HG02973 (cell line): ENCODE measurements around the gene OR52W1.

Experiments
- ATAC-seq: cut with Tn5 transposase; IDR thresholded peaks from one replicate; pipeline ENCODE4 v1.9.1; 2021; ENCODE audit warnings: moderate library complexity; ENCODE audit not compliant: unreplicated experiment

The OR52W1 gene

DNA sequence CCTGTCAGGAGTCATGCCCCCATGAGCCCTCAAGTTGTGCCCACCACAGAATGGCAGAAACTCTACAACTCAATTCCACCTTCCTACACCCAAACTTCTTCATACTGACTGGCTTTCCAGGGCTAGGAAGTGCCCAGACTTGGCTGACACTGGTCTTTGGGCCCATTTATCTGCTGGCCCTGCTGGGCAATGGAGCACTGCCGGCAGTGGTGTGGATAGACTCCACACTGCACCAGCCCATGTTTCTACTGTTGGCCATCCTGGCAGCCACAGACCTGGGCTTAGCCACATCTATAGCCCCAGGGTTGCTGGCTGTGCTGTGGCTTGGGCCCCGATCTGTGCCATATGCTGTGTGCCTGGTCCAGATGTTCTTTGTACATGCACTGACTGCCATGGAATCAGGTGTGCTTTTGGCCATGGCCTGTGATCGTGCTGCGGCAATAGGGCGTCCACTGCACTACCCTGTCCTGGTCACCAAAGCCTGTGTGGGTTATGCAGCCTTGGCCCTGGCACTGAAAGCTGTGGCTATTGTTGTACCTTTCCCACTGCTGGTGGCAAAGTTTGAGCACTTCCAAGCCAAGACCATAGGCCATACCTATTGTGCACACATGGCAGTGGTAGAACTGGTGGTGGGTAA lies at the start of gene OR52W1:
Gene OR52W1 (plus strand): TSS at position 51 of the 637 bp plus-strand sequence. CDS start 0 bp downstream, at position 51.
- ATAC-seq, result no peak

DNA sequence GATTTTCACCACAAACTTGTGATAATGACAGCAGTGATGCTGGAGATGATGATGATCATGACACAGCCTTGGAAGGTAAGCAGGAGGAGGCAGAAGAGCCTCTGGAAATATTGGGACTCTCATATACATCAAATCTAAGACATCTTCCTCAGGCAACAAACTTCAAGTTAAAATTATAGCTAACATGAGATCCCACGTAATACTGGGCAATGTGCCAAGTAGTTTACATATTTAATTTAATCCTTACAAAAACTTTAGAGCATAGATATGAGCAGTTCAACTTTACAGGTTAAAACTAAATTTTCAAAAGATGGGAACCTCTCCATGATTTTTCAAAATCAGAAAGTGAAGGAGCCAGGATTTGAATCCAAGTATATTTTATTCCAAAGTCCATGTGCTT lies 47.9 kb upstream of the OR52W1 start:
- no peak for ATAC-seq

- ATAC-seq, result no peak
Measured at GRCh38 chr11:6152126-6152525, 46.9 kb upstream of the OR52W1 start.

DNA sequence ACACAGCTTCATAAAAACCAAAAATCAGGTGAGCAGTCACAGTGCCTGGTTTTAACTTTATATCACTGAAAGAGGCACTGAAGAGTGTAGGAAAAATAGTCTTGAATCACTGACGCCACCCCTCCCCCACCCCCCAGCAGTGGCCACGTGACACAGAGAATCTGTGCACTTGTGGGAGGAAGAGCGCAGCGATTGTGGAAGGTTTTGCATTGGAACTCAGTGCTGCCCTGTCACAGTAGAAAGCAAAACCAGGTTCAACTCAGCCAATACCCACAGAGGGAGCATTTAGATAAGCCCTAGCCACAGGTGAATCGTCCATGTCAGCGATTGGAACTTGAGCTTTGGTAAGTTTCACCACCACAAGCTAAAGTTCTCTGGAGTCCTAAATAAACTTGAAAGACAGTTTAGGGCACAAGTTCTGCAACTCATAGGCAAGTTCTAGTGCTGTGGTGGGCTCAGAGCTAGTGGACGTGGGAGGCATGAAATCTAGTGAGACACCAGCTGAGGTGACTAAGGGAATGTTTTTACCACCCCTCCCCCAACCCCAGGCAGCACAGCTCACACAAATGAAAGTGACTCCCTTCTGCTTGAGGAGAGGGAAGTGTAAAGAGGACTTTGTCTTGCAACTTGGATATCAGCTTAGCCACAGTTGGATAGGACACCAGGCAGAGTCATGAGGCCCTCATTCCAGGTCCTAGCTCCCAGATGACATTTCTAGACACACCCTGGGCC lies 42.2 kb upstream of the OR52W1 start:
- ATAC-seq, result no peak

DNA sequence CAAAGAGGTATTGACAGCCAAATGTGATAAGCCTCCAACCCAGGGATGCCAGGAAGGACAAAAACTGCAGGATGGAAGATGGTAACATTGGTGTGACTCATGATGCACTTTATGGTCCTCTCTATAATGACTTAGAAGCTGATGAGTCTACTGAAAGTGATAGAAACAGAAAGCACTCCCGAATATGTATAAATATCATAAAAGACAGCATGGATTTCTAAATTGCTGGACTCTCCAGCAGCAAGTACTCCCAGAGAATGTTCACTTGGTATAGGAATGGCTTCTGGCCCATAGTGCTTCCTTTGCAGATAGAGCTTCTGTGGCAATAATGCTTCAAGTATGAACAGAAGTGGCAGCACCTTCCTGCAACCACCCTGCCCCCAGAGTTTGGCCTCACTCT lies 28.8 kb upstream of the OR52W1 start, which contains the start of gene OR52B2:
Gene OR52B2 (minus strand): TSS at position 101 of the 400 bp plus-strand sequence. CDS start 0 bp downstream, at position 101.
- ATAC-seq, result no peak

DNA sequence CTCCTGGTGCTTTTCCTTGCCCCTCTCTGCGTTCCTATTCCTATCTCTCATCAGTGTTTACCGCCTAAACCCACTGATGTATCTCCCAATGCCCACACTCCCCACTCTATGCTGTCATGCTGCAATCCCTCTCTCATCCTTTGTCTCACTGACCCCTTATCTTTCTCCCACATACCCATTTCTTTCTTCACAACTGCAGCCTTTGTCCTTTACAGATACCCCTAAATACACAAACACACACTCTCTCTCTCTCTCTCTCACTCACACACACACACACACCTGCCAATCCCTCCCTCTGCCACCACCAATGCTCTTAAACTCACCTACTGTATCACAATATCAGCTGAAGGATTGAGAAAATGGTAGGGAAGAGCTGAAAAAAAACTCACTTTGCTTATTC lies 23.6 kb upstream of the OR52W1 start:
- no peak for ATAC-seq

GRCh38 chr11:6191742-6192141 lies 7.3 kb upstream of the OR52W1 start:
- ATAC-seq, result no peak

DNA sequence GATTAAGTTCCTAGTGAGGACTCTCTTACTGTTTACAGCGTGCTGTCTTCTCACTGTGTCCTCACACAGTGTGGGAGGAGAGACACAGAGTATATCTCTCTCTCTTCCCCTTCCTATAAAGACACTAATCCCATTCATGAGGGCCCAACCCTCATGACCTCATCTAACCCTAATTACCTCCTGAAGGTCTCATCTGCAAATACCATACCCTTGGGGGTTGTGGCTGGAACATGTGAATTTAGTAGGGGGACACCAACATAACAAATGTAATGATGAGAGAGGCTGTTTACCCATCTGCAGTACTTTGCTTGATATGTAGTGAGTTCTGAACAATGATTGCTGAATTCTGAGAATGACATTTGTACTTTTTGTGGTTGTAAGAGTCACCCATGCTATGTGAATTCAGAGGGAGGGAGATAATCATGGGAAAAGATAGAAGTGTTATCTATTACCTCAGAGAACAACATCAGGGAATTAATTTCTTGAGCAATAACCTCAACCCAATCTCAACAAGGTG lies 4.9 kb upstream of the OR52W1 start:
- ATAC-seq, result no peak

GRCh38 chr11:6196396-6196795 lies 2.6 kb upstream of the OR52W1 start:
- ATAC-seq, result no peak

DNA sequence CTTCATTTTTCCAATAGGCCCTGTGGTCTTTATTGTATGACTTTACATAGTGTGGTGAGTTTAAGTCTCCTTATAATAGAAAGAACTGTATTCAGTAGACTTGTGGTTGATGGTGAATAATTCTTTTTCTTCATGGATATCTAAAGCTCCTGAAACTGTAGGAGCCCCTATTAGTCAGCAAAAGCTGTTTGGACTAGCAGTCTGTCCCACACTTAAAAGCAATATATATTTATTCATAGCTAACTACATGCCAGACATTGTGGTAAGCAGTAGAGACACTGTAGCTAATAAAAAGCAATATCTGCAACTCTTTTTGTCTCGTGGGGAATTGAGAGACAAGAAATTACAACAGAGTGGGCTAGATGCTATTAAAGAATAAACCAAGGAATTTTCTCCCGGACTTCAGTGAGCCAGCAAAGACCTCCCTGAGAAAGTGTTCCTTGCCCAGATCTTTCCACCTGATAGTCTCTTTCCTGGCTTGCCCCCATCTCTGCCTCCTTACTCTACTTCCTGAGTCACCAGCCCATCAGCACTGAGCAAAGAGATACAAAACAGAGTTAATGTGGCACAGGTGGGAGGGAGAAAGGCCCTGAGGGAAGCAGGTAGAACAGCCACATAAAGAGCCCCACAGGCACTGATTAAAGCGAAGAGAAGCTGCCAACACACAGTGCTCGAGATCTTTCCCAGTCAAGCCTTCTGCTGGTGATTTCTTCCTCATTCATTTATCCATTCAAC lies 1.4 kb upstream of the OR52W1 start:
- ATAC-seq, result no peak

DNA sequence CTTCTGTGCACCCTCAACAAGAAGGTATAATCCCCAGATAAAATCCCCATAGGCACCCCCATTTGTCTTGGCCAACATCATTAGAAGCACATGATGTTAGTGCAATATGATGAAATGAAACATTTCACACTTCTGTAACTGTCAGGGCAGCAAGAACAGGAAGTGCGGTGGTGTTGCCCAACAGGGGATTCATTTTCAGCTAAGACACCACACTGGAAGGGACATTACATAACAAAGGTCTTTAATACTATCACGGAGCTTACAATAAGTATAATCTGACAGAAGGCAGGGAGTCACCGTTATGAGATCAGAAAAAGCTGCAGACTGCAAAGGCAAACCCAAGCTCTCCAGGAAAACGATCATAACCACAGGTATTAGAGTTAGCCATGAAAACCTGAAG lies 2.0 kb downstream of the OR52W1 start:
- ATAC-seq, result no peak

DNA sequence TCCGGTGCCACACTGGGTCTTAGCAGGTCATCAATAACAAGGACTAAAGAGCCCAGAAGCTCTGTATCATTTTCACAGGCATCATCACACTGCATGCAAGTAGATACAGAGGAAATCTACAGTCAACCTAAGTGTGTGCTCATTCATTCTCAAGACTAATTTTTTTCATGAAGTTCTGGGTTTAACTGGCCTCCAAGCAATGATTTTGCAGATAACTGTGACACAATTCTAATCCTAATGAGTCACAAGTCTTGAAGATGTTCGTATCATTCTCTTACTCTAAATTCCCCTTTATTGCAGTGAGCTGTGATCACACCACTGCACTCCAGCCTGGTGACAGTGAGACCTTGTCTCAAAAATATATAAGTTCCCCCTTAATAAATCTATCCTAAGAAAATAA lies 2.5 kb downstream of the OR52W1 start:
- ATAC-seq, result no peak

DNA sequence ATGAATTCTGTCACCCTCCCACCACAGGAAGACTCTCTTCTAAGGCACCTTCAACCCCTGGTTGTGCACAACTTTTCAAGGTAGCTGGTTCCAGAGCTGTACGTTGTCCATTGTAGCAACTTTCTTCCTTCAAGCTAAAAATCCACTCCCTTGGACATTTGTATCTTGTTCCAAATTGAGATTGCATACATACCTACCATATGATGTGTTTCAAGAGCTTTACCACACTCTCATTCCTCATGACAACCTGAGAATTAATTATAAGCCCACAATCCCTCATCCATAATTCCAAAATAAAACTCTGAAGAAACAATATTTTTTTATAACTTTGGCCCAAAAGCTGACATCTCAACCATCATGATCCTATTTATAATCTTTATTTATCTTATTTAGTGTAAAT lies 3.0 kb downstream of the OR52W1 start:
- ATAC-seq, result no peak

GRCh38 chr11:6203327-6203726 lies 4.3 kb downstream of the OR52W1 start:
- peak; percentile 61 for ATAC-seq

- ATAC-seq, result no peak
Measured at GRCh38 chr11:6204706-6205105, 5.7 kb downstream of the OR52W1 start.

GRCh38 chr11:6205366-6205765 lies 6.3 kb downstream of the OR52W1 start, which contains the start of gene C11orf42:
Gene C11orf42 (plus strand): TSS chr11:6205557. CDS start chr11:6205616, 59 bp downstream.
- ATAC-seq, result no peak

DNA sequence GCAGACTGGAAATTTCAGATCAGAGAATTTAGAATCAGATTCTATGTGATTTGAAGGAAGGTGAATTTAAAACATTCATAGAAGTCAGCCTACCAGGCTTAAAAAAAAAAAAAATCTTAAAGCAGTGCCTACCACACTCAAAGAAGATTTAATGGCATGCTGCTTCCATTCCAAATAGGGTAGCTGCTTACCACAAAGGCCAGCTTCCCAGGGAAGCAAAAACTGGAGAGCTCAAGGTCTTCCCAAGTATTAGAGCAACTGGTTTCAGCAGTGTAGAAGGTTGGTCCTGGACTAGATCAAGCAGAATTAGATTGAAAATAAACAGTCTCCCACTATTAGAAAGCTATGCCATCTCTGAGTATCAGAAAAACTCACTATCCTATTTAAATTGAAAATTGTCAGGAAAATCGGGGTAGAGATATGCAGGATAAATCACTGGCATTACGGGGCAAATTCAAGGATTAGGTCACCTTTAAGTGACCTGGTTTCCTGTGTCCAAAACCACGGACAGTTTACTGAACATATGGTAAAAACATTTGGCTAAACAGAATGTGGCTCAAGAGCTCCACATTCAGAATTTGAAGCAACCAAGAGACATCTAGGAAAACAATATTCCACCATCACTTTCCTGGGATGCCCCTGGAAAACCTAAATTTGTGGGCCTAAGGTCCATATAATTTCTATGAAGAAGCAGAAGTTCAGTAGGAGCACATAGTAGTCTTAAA lies 7.6 kb downstream of the OR52W1 start:
- ATAC-seq, result no peak

GRCh38 chr11:6209801-6210200 lies 10.8 kb downstream of the OR52W1 start:
- no peak for ATAC-seq

GRCh38 chr11:6210274-6210955 lies 11.4 kb downstream of the OR52W1 start:
- ATAC-seq, result no peak

- ATAC-seq, result no peak
Measured at GRCh38 chr11:6214530-6214929, 15.5 kb downstream of the OR52W1 start.
